ENCODE results near the gene TMC4. TPM values are rescaled to one million over a fixed set of nuclear protein-coding genes. Genes with fewer than 3 reads are reported as not detected.

Gene TMC4
- polyA plus RNA-seq, 1 donor (not counting 4 experiments of a cell fraction or from before 2014, with no cell fraction given) = 1.5 TPM

- peaks cover 59% of the 10 kb centered on the region for H4K20me1 ChIP-seq (ENCODE audit: control insufficient read depth, extremely low read depth, insufficient read depth, low read length)
Measured at GRCh38 chr19:54201980-54202379, 29.0 kb upstream of the TMC4 start.

GRCh38 chr19:54201172-54201701, 28.3 kb upstream of the TMC4 start:
- no peaks in the 10 kb centered on the region for H3K27me3 ChIP-seq (ENCODE audit: control insufficient read depth, extremely low read depth, insufficient read depth, low read length)
- peaks cover 29 to 46% of the 10 kb centered on the region in 2 experiments for H3K36me3 ChIP-seq (ENCODE audit: control insufficient read depth in 2 of 2, extremely low read depth in 1 of 2, insufficient read depth in 2 of 2, low read length in 2 of 2)
- H4K20me1 ChIP-seq (ENCODE audit: control insufficient read depth, extremely low read depth, insufficient read depth, low read length) = peaks cover 52% of the 10 kb centered on the region
- H3K9ac ChIP-seq (ENCODE audit: control insufficient read depth, extremely low read depth, insufficient read depth, low read length) = peak overlapping the region; percentile 94
- peak overlapping the region; percentile 94 for H3K27ac ChIP-seq (ENCODE audit: control insufficient read depth, insufficient read depth, low read length)
- peaks cover 2% of the 10 kb centered on the region for H3K9me1 ChIP-seq (ENCODE audit: control insufficient read depth, extremely low read depth, insufficient read depth, low read length)
- H3K9me3 ChIP-seq (ENCODE audit: control insufficient read depth, low read depth, low read length) = no peaks in the 10 kb centered on the region
- TF ChIP-seq CTCF (optimal IDR thresholded peaks at IDR 0.05 in 1 of 3, IDR thresholded peaks at IDR 0.05 in 1 of 3, conservative IDR thresholded peaks at IDR 0.05 in 1 of 3; ENCODE audit: extremely low read depth in 1 of 3, insufficient read depth in 2 of 3, low read length in 3 of 3) = no peak
- TF ChIP-seq EZH2 (IDR thresholded peaks at IDR 0.05; ENCODE audit: low read length) = no peak
- dilution Hi-C loops (cut with MboI; ENCODE audit: extremely low pct_ligation_motif_present, low sequenced_read_pairs) = no loop called here
- no peak overlapping the region for H2AFZ ChIP-seq (ENCODE audit: control insufficient read depth, low read length)
- peaks cover 33% of the 10 kb centered on the region for H3K4me1 ChIP-seq (ENCODE audit: control insufficient read depth, extremely low read depth, insufficient read depth, low read length)
- DNase-seq (ENCODE audit: low read depth, low spot score) (no peak), FAIRE-seq (no peak)
- H3K4me2 ChIP-seq (ENCODE audit: control insufficient read depth, extremely low read depth, insufficient read depth, low read depth, low read length) = peak overlapping the region; percentile 98
- H3K4me3 ChIP-seq (ENCODE audit: control insufficient read depth in 2 of 3, extremely low read depth in 1 of 3, insufficient read depth in 2 of 3, low read depth in 1 of 3, low read length in 3 of 3) = peak overlapping the region; percentile 70 to 92 (median 92)
- peaks cover 56% of the 10 kb centered on the region for H3K79me2 ChIP-seq (ENCODE audit: control insufficient read depth, insufficient read depth, low read length)

More at GRCh38 chr19:54201980-54202379, 29.0 kb upstream of the TMC4 start:
- dilution Hi-C loops (cut with MboI; ENCODE audit: extremely low pct_ligation_motif_present, low sequenced_read_pairs) = no loop called here
- H3K27me3 ChIP-seq (ENCODE audit: control insufficient read depth, extremely low read depth, insufficient read depth, low read length) = no peaks in the 10 kb centered on the region
- H3K9me1 ChIP-seq (ENCODE audit: control insufficient read depth, extremely low read depth, insufficient read depth, low read length) = peaks cover 2% of the 10 kb centered on the region
- DNase-seq (ENCODE audit: low read depth, low spot score) (no peak), FAIRE-seq (no peak)
- peak overlapping the region; percentile 94 for H3K27ac ChIP-seq (ENCODE audit: control insufficient read depth, insufficient read depth, low read length)
- H3K9ac ChIP-seq (ENCODE audit: control insufficient read depth, extremely low read depth, insufficient read depth, low read length) = peak overlapping the region; percentile 94
- H3K4me3 ChIP-seq (ENCODE audit: control insufficient read depth in 2 of 3, extremely low read depth in 1 of 3, insufficient read depth in 2 of 3, low read depth in 1 of 3, low read length in 3 of 3) = peak overlapping the region; percentile 70 to 92 (median 92)
- peak overlapping the region; percentile 98 for H3K4me2 ChIP-seq (ENCODE audit: control insufficient read depth, extremely low read depth, insufficient read depth, low read depth, low read length)
- H2AFZ ChIP-seq (ENCODE audit: control insufficient read depth, low read length) = no peak overlapping the region
- peaks cover 29% of the 10 kb centered on the region for H3K4me1 ChIP-seq (ENCODE audit: control insufficient read depth, extremely low read depth, insufficient read depth, low read length)
- TF ChIP-seq EZH2 (IDR thresholded peaks at IDR 0.05; ENCODE audit: low read length) (no peak), CTCF (optimal IDR thresholded peaks at IDR 0.05 in 1 of 3, IDR thresholded peaks at IDR 0.05 in 1 of 3, conservative IDR thresholded peaks at IDR 0.05 in 1 of 3; ENCODE audit: extremely low read depth in 1 of 3, insufficient read depth in 2 of 3, low read length in 3 of 3) (no peak)
- H3K36me3 ChIP-seq (ENCODE audit: control insufficient read depth in 2 of 2, extremely low read depth in 1 of 2, insufficient read depth in 2 of 2, low read length in 2 of 2) = peaks cover 36 to 53% of the 10 kb centered on the region in 2 experiments
- no peaks in the 10 kb centered on the region for H3K9me3 ChIP-seq (ENCODE audit: control insufficient read depth, low read depth, low read length)
- peaks cover 62% of the 10 kb centered on the region for H3K79me2 ChIP-seq (ENCODE audit: control insufficient read depth, insufficient read depth, low read length)
